ENCODE results near the gene MT3. TPM values are rescaled to one million over a fixed set of nuclear protein-coding genes. Genes with fewer than 3 reads are reported as not detected.

MT3 gene
- total and polyA plus RNA-seq, 2 of the 13 experiments (the other 11 are each of a cell fraction or from before 2014, with no cell fraction given): not detected

- TF ChIP-seq ZNF318 (CRISPR knock-in tag; IDR thresholded peaks at IDR 0.05) (no peak), ZNF350 (CRISPR knock-in tag; IDR thresholded peaks at IDR 0.05; ENCODE audit: borderline replicate concordance, low read depth) (no peak), ZNF20 (CRISPR knock-in tag; IDR thresholded peaks at IDR 0.05) (no peak), THAP11 (CRISPR knock-in tag; IDR thresholded peaks at IDR 0.05) (no peak), HBP1 (CRISPR knock-in tag; IDR thresholded peaks at IDR 0.05; ENCODE audit: low read depth) (no peak), ZBTB42 (CRISPR knock-in tag; IDR thresholded peaks at IDR 0.05) (no peak), ZNF557 (CRISPR knock-in tag; IDR thresholded peaks at IDR 0.05) (no peak), POGK (CRISPR knock-in tag; conservative IDR thresholded peaks at IDR 0.05) (no peak), ZBTB1 (CRISPR knock-in tag; IDR thresholded peaks at IDR 0.05; ENCODE audit: borderline replicate concordance) (no peak), ZNF451 (CRISPR knock-in tag; IDR thresholded peaks at IDR 0.05) (0 out of 2 replicates have a peak, but pooled peaks have one; percentile 24), NFE2L2 (IDR thresholded peaks at IDR 0.05; ENCODE audit: low read length) (no peak), UBTF (CRISPR knock-in tag; IDR thresholded peaks at IDR 0.05) (peak; percentile 24; the same call in 1 of the 2 replicates), CTCF (CRISPR knock-in tag; IDR thresholded peaks at IDR 0.05) (0 out of 2 replicates have a peak, but pooled peaks have one; percentile 10)
Measured at GRCh38 chr16:56632156-56632847, 43.0 kb downstream of the MT3 start, which contains the start of gene MT1M (continued).

Data from HepG2 (cell line).